ENCODE data around the gene LGALS9. TPM values are rescaled to one million over a fixed set of nuclear protein-coding genes. Genes with fewer than 3 reads are reported as not detected.

LGALS9 gene
- total RNA-seq, 1 donor from 2014 or later, result 9.4 TPM

- no peak overlapping the region for H2AFZ ChIP-seq (ENCODE audit: low read depth, low read length)
- no peak for TF ChIP-seq CTCF (IDR thresholded peaks at IDR 0.05; ENCODE audit: insufficient read depth, low read depth, low read length)
- Mint-ChIP-seq H3K9me3 (ENCODE audit: unreplicated experiment) (no peaks in the 10 kb centered on the region), H3K36me3 (ENCODE audit: low read depth, unreplicated experiment) (peaks cover 44% of the 10 kb centered on the region), H3K4me3 (ENCODE audit: unreplicated experiment) (no peak overlapping the region), H3K27me3 (ENCODE audit: low read depth, unreplicated experiment) (no peaks in the 10 kb centered on the region), H3K4me1 (ENCODE audit: low read depth, unreplicated experiment) (peaks cover 32% of the 10 kb centered on the region), H3K27ac (ENCODE audit: unreplicated experiment) (peak overlapping the region; percentile 87)
- H3K27ac ChIP-seq (ENCODE audit: low read depth, low read length), result no peak overlapping the region
- no peaks in the 10 kb centered on the region for H3K9me3 ChIP-seq (ENCODE audit: insufficient read depth, low read depth, low read length)
- peaks cover 8% of the 10 kb centered on the region for H3K79me2 ChIP-seq (ENCODE audit: insufficient read depth, low read length)
- no peaks in the 10 kb centered on the region for H4K20me1 ChIP-seq (ENCODE audit: insufficient read depth, low read length)
- no peak overlapping the region for H3K4me3 ChIP-seq (ENCODE audit: insufficient read depth, low read depth, low read length)
- no peak overlapping the region for H3K4me2 ChIP-seq (ENCODE audit: low read length)
- FAIRE-seq (no peak), DNase-seq (ENCODE audit: low read depth) (no peak)
- peaks cover 19% of the 10 kb centered on the region for H3K4me1 ChIP-seq (ENCODE audit: insufficient read depth, low read length)
- H3K9ac ChIP-seq (ENCODE audit: low read length), result no peak overlapping the region
- H3K36me3 ChIP-seq (ENCODE audit: insufficient read depth, low read length), result peaks cover 11% of the 10 kb centered on the region
- no peaks in the 10 kb centered on the region for H3K27me3 ChIP-seq (ENCODE audit: insufficient read depth, low read length)
These were observed 42.6 kb upstream of the LGALS9 start for GRCh38 chr17:27588354-27588753.

- DNase-seq (ENCODE audit: low read depth) (no peak), FAIRE-seq (no peak)
- no peak overlapping the region for H2AFZ ChIP-seq (ENCODE audit: low read depth, low read length)
- no peak overlapping the region for H3K4me2 ChIP-seq (ENCODE audit: low read length)
- no peak overlapping the region for H3K4me3 Mint-ChIP-seq (ENCODE audit: unreplicated experiment)
- no peaks in the 10 kb centered on the region for H3K79me2 ChIP-seq (ENCODE audit: insufficient read depth, low read length)
- H3K9me3 ChIP-seq (ENCODE audit: insufficient read depth, low read depth, low read length), result no peaks in the 10 kb centered on the region
- no peak overlapping the region for H3K4me3 ChIP-seq (ENCODE audit: insufficient read depth, low read depth, low read length)
- no peaks in the 10 kb centered on the region for H4K20me1 ChIP-seq (ENCODE audit: insufficient read depth, low read length)
- no peak overlapping the region for H3K9ac ChIP-seq (ENCODE audit: low read length)
- H3K9me3 Mint-ChIP-seq (ENCODE audit: unreplicated experiment), result no peaks in the 10 kb centered on the region
- peaks cover 22% of the 10 kb centered on the region for H3K4me1 Mint-ChIP-seq (ENCODE audit: low read depth, unreplicated experiment)
- peaks cover 44% of the 10 kb centered on the region for H3K36me3 Mint-ChIP-seq (ENCODE audit: low read depth, unreplicated experiment)
- H3K27me3 Mint-ChIP-seq (ENCODE audit: low read depth, unreplicated experiment), result no peaks in the 10 kb centered on the region
- H3K27ac Mint-ChIP-seq (ENCODE audit: unreplicated experiment), result no peak overlapping the region
- peaks cover 12% of the 10 kb centered on the region for H3K4me1 ChIP-seq (ENCODE audit: insufficient read depth, low read length)
- H3K27ac ChIP-seq (ENCODE audit: low read depth, low read length), result no peak overlapping the region
- peaks cover 12% of the 10 kb centered on the region for H3K36me3 ChIP-seq (ENCODE audit: insufficient read depth, low read length)
- no peaks in the 10 kb centered on the region for H3K27me3 ChIP-seq (ENCODE audit: insufficient read depth, low read length)
- TF ChIP-seq CTCF (IDR thresholded peaks at IDR 0.05; ENCODE audit: insufficient read depth, low read depth, low read length) (no peak), EZH2 (IDR thresholded peaks at IDR 0.05; ENCODE audit: insufficient read depth, low read length) (no peak)
These were observed 40.1 kb upstream of the LGALS9 start for GRCh38 chr17:27590864-27591263.

- H3K9me3 Mint-ChIP-seq (ENCODE audit: unreplicated experiment), result no peaks in the 10 kb centered on the region
- no peak overlapping the region for H2AFZ ChIP-seq (ENCODE audit: low read depth, low read length)
- DNase-seq (ENCODE audit: low read depth) (no peak), FAIRE-seq (no peak)
- H3K4me3 ChIP-seq (ENCODE audit: insufficient read depth, low read depth, low read length), result no peak overlapping the region
- no peaks in the 10 kb centered on the region for H3K27me3 Mint-ChIP-seq (ENCODE audit: low read depth, unreplicated experiment)
- H3K9me3 ChIP-seq (ENCODE audit: insufficient read depth, low read depth, low read length), result no peaks in the 10 kb centered on the region
- no peaks in the 10 kb centered on the region for H3K79me2 ChIP-seq (ENCODE audit: insufficient read depth, low read length)
- no peak overlapping the region for H3K9ac ChIP-seq (ENCODE audit: low read length)
- peaks cover 12% of the 10 kb centered on the region for H3K36me3 ChIP-seq (ENCODE audit: insufficient read depth, low read length)
- no peaks in the 10 kb centered on the region for H3K27me3 ChIP-seq (ENCODE audit: insufficient read depth, low read length)
- H3K27ac Mint-ChIP-seq (ENCODE audit: unreplicated experiment), result no peak overlapping the region
- H3K36me3 Mint-ChIP-seq (ENCODE audit: low read depth, unreplicated experiment), result peaks cover 45% of the 10 kb centered on the region
- H3K4me2 ChIP-seq (ENCODE audit: low read length), result no peak overlapping the region
- no peaks in the 10 kb centered on the region for H4K20me1 ChIP-seq (ENCODE audit: insufficient read depth, low read length)
- H3K4me1 ChIP-seq (ENCODE audit: insufficient read depth, low read length), result peaks cover under 1% of the 10 kb centered on the region
- TF ChIP-seq CTCF (IDR thresholded peaks at IDR 0.05; ENCODE audit: insufficient read depth, low read depth, low read length) (no peak), EZH2 (IDR thresholded peaks at IDR 0.05; ENCODE audit: insufficient read depth, low read length) (no peak)
- no peak overlapping the region for H3K27ac ChIP-seq (ENCODE audit: low read depth, low read length)
- peaks cover 14% of the 10 kb centered on the region for H3K4me1 Mint-ChIP-seq (ENCODE audit: low read depth, unreplicated experiment)
- H3K4me3 Mint-ChIP-seq (ENCODE audit: unreplicated experiment), result no peak overlapping the region
These were observed 39.0 kb upstream of the LGALS9 start for GRCh38 chr17:27591986-27592385.
